Pulmonary artery endothelial cell (primary cell): ENCODE data around the gene C11orf24. TPM values are rescaled to one million over a fixed set of nuclear protein-coding genes. Genes with fewer than 3 reads are reported as not detected.

Source experiments
- DNase-seq: peaks from one replicate; pipeline ENCODE4 v3.0.0-alpha.2; 2011; ENCODE audit warnings: low read depth, low spot score
- total RNA-seq: library from RNA; depleted of rRNA; stranded (reverse); fragments of >200 nt; gene quantifications from 2 replicates; pipeline ENCODE4 v1.2.3, GENCODE V29; 2014

The C11orf24 gene
- total RNA-seq, 1 donor from 2014 or later, result 9.7 TPM

GRCh38 chr11:68271023-68271780 lies 571 bp downstream of the C11orf24 start:
- peak; percentile 54 for DNase-seq

- DNase-seq, result no peak
Measured at GRCh38 chr11:68270196-68271022, 1.4 kb downstream of the C11orf24 start.

- no peak for DNase-seq
Measured at GRCh38 chr11:68269414-68270081, 2.2 kb downstream of the C11orf24 start.

GRCh38 chr11:68267881-68268240 lies 3.9 kb downstream of the C11orf24 start:
- no peak for DNase-seq

GRCh38 chr11:68266936-68267880 lies 4.6 kb downstream of the C11orf24 start:
- DNase-seq, result no peak

- no peak for DNase-seq
Measured at GRCh38 chr11:68266121-68266891, 5.5 kb downstream of the C11orf24 start.

- DNase-seq, result no peak
Measured at GRCh38 chr11:68264741-68265540, 6.8 kb downstream of the C11orf24 start.

- no peak for DNase-seq
Measured at GRCh38 chr11:68264244-68264643, 7.5 kb downstream of the C11orf24 start.

GRCh38 chr11:68263444-68264035 lies 8.2 kb downstream of the C11orf24 start:
- no peak for DNase-seq

- no peak for DNase-seq
Measured at GRCh38 chr11:68262544-68262827, 9.3 kb downstream of the C11orf24 start.

GRCh38 chr11:68261749-68262543 lies 9.8 kb downstream of the C11orf24 start:
- DNase-seq, result no peak

GRCh38 chr11:68261006-68261405 lies 10.8 kb downstream of the C11orf24 start:
- DNase-seq, result no peak

- no peak for DNase-seq
Measured at GRCh38 chr11:68260484-68260883, 11.3 kb downstream of the C11orf24 start.

GRCh38 chr11:68259122-68259959 lies 12.4 kb downstream of the C11orf24 start:
- DNase-seq, result no peak

GRCh38 chr11:68258363-68258765 lies 13.4 kb downstream of the C11orf24 start:
- DNase-seq, result no peak

GRCh38 chr11:68257477-68258362 lies 14.1 kb downstream of the C11orf24 start:
- DNase-seq, result peak; percentile 60
